WI38 (cell line): Measurements from ENCODE around the gene OTOP3.

Experiments
- H3K4me3 ChIP-seq: 2 replicates; pipeline ENCODE4 v1.5.1; 2011; ENCODE audit warnings: low read depth, mild to moderate bottlenecking, control low read depth, low read length
- TF ChIP-seq, protein P1 (sequence below): IDR thresholded peaks from 2 replicates; pipeline ENCODE4 v1.5.1; 2012; ENCODE audit warnings: low read depth, mild to moderate bottlenecking, control low read depth, low read length

The OTOP3 gene

DNA sequence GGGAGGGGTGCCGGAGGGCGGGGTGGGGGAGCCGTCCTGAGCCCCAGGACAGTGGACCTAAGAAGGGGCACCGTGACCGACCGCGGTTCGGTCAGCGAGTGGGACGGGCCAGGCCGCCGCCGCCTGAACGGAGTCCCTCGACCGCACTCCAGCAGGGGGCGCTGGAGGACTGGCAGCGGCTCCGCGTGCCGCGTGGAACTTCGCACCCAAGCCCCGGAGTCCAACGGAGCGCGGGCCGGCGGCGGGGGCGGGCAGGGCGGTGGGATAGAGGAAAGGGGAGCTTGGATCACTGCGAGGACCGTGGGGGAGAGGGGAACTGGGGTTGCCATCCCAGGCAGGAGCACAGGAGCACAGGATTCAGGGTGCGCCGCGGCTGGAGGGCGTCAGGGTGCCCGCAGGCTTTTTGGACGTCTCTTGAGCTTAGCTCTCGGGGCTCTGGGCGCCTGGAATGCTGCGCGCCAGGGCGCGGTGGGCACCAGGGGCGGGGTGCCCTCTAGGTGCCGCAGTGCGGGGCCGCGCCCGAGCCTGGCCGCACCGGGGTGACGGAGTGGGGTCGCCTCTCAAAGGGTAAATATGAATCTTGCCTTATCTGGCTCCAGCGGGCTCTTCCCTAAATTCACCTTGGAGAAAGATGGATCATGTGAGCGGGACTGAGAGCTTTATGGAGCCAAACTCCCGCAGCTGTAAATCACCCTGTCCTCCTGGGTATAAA is 12.0 kb upstream of the OTOP3 start:
- no peak overlapping the region for H3K4me3 ChIP-seq
- TF ChIP-seq, protein P1, sequence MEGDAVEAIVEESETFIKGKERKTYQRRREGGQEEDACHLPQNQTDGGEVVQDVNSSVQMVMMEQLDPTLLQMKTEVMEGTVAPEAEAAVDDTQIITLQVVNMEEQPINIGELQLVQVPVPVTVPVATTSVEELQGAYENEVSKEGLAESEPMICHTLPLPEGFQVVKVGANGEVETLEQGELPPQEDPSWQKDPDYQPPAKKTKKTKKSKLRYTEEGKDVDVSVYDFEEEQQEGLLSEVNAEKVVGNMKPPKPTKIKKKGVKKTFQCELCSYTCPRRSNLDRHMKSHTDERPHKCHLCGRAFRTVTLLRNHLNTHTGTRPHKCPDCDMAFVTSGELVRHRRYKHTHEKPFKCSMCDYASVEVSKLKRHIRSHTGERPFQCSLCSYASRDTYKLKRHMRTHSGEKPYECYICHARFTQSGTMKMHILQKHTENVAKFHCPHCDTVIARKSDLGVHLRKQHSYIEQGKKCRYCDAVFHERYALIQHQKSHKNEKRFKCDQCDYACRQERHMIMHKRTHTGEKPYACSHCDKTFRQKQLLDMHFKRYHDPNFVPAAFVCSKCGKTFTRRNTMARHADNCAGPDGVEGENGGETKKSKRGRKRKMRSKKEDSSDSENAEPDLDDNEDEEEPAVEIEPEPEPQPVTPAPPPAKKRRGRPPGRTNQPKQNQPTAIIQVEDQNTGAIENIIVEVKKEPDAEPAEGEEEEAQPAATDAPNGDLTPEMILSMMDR = peak; percentile 42; the same call in 1 of the 2 replicates

DNA sequence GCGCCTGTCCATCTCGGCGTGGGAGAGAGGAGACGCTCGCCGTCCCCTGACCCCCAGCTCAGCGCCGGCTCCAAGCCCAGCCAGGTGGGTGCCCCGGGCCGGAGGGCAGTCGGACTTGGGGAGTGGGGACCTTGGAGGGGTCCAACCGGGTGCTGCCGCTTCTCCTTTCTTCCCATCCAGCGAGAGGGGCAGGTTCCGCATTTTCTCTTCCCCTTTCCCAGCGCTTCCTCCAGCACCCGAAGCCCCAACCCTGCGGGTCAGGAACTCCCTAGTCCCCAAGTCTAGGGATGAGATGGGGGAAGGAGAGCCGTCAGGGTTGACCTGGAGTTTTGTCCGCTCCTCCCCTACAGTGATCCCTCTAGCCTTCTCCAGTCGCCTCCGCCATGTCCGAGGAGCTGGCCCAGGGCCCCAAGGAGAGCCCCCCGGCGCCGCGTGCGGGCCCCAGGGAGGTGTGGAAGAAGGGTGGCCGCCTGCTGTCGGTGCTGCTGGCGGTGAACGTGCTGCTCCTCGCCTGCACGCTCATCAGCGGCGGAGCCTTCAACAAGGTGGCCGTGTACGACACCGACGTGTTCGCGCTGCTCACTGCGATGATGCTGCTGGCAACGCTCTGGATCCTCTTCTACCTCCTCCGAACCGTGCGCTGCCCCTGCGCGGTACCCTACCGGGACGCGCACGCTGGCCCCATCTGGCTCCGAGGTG is 11.3 kb upstream of the OTOP3 start, which contains the start of gene OTOP2:
TSS of gene OTOP2 (plus strand) at position 24 of the 699 bp plus-strand sequence. CDS start at position 384, 360 bp downstream.
- no peak within 1 kb of the TSS for H3K4me3 ChIP-seq
- TF ChIP-seq, protein P1 = no peak

DNA sequence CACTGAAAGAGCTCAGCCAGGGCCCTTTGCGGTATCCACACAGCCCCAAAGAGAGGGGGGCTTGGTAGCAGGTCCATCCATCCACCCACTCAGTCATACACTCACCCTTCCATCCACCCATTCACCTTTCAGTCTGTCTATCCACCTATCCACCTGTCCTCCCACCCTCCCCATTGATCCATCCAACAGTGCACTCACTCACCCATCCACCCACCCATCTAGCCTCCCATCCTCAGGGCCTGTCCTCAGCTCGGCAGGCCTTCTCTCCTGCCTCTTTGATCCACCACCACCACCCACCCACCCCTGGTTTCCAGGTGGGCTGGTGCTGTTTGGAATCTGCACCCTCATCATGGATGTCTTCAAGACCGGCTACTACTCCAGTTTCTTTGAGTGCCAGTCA is 10.5 kb upstream of the OTOP3 start:
- H3K4me3 ChIP-seq = no peak overlapping the region
- TF ChIP-seq, protein P1 = no peak

DNA sequence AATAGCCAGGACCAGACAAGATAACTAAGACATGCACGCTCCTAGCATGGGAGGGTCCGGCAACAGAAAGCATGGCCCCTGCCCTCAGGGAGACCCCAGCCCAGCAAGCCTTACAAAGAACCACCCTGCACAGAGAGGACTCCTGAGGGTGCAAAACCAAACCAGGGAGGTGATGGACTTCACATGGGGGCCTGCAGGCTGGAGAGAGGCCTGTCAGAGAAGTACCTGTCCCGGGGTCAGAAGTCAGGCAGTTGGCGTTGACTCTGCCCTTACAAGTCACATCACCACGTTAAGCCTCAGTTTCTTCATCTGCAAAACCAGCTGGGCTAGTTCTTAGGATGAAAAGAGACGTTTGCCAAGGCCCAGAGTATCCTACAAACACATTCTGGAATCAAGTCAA is 6.9 kb upstream of the OTOP3 start:
- TF ChIP-seq, protein P1 = no peak
- H3K4me3 ChIP-seq = no peak overlapping the region

DNA sequence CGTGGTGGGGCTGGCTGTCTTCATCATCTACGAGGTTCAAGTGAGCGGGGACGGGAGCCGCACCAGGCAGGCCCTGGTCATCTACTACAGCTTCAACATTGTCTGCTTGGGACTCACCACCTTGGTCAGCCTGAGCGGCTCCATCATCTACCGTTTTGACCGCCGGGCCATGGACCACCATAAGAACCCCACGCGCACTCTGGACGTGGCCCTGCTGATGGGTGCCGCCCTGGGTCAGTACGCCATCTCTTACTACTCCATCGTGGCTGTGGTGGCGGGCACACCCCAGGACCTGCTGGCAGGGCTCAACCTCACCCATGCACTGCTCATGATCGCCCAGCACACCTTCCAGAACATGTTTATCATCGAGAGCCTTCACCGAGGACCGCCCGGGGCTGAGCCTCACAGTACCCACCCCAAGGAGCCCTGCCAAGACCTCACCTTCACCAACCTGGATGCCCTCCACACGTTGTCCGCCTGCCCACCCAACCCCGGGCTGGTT is 5.1 kb upstream of the OTOP3 start:
- no peak overlapping the region for H3K4me3 ChIP-seq
- TF ChIP-seq, protein P1 = no peak

DNA sequence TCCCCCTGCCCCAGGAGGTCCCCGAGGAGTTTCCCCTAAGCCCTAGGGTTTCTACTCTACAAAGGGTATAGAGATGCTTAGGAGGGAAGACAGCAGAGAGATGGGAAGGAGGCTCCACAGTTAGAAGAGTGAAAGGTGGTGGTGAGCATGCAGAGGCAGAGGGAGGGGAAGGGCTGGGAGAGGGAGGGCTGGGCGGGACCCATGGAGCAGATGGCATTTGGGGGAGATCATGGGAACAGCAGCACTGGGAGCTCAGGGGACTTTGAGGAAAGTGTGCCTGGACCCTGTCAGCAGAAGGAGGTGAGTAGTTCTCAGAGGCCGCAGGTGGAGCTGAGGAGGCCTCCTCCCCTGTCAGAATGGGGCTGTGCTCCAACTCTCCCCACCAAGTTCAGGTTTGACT is 650 bp upstream of the OTOP3 start:
- H3K4me3 ChIP-seq = no peak overlapping the region
- TF ChIP-seq, protein P1 = no peak

DNA sequence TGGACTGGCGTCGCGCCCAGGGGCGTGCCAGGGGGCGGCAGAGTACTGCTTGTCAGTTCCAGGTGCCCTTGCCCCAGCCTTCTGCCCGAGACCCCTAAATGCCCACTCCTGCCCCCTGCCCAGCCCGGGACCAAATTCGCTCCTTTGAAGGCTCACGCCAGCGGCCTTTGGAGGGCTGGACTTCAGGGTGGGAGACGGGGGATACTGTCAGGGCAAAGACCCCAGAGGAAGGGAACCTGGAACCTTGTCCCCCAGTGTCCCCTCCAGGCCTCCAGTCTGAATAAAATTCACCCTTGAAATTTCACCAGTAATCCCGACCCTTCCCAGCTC is 737 bp downstream of the OTOP3 start:
- TF ChIP-seq, protein P1 = no peak
- H3K4me3 ChIP-seq = no peak overlapping the region
